Thoracic aorta endothelial cell (primary cell): ENCODE data around the gene BEX4. TPM values are rescaled to one million over a fixed set of nuclear protein-coding genes. Genes with fewer than 3 reads are reported as not detected.

Source experiments
- total RNA-seq: library from RNA; depleted of rRNA; stranded (reverse); fragments of >200 nt; gene quantifications from 2 replicates; pipeline ENCODE4 v1.2.3, GENCODE V29; 2012

BEX4 gene, protein sequence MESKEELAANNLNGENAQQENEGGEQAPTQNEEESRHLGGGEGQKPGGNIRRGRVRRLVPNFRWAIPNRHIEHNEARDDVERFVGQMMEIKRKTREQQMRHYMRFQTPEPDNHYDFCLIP
- total RNA-seq: 19.3 and 24.3 TPM in 2 replicates

DNA sequence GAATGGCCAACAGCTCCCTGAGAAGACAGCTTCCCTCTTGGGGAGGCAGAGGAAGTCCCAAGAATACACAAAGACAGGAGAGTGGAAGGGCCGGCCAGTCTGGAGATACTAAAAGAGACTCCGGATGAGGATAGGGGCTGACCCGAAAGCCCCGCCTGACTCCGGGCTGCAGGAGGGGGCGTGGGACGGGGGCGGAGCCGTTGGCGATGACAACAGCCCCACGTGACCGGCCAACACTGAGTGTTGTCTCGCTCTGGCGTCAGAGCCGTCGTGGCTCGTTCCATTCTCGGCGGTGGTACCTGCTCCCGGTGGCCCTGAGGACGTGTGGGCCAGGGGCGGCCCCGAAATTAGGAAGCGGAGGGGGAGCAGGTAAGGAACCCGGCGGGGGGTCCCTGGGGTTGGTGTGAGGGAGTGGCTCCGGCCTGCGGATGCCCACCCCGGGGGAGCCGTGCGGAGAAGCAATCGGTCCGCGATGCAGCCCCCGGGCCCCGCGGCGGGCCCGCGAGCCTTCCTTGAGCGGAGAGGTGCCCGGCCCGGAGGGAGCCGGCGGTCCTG lies at the start of gene BEX4:
Gene BEX4 (plus strand): TSS at position 239 of the 555 bp plus-strand sequence. CDS start 1,046 bp downstream, outside the sequence.

DNA sequence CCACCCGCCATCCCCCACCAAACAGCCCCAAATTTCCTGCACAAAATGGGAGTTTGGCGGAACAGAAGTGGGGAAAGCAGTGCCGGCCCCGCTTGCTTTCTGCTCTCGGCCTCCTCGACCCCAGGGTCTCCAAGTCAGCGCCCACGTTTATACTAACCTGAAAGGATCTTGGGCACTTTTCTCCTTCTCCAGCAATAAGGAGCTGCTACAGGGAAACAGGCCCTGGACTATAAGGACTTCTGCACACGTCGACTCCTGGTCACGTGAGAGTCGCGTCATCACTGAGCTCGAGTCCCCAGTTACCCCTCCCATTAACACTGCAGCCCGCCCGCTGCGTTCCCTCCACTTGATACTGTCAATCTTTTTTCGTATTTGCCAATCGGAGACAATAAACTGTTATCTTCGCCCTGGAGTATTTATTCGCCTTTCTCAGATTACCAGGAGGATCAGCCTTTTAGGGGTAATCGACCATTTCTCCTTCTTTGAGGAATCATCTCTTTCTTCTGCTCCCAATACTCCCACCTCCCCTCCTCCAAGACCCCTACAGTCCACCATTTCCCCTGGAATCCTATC lies 40.1 kb downstream of the BEX4 start, which contains the start of gene TCEAL8:
Gene TCEAL8 (minus strand): TSS at position 235 of the 573 bp plus-strand sequence. CDS start 1,176 bp downstream, outside the sequence.

Other genes with a start within 250 kb of the BEX4 start
- 0.27 and 0.57 TPM in 2 replicates for gene BEX1, start 150.9 kb upstream of the BEX4 start, total RNA-seq
- not detected in 2 replicates for gene NXF3, start 122.0 kb upstream of the BEX4 start, total RNA-seq
- 90.4 and 92.2 TPM in 2 replicates for gene TCEAL8, start 40.0 kb downstream of the BEX4 start, total RNA-seq
- not detected in 2 replicates for gene TCEAL5, start 61.6 kb downstream of the BEX4 start, total RNA-seq
- 0.27 and 0.29 TPM in 2 replicates for gene BEX2, start 95.9 kb downstream of the BEX4 start, total RNA-seq
- 3.1 and 5.0 TPM in 2 replicates for gene TCEAL7, start 115.1 kb downstream of the BEX4 start, total RNA-seq
- gene TCEAL9, start 141.4 kb downstream of the BEX4 start, total RNA-seq: 121 and 133 TPM in 2 replicates
- 157 and 193 TPM in 2 replicates for gene BEX3, start 161.4 kb downstream of the BEX4 start, total RNA-seq